CD4-positive, CD25-positive, alpha-beta regulatory T cell (primary cell): ENCODE data around the gene WDR54. TPM values are rescaled to one million over a fixed set of nuclear protein-coding genes. Genes with fewer than 3 reads are reported as not detected.

ENCODE experiments used
- ATAC-seq, 2 donors: fragments of 150-1000 bp; cut with Tn5 transposase; one replicate each; pipeline ENCODE4 v1.10.0; 2021; ENCODE audit warnings: low read depth in 2 of 2, moderate number of reproducible peaks in 2 of 2, moderate library complexity in 1 of 2
- DNase-seq, 3 donors: peaks; one replicate each; pipeline versions ENCODE4 v3.0.0 to v3.0.0-alpha.2; 2012 to 2022; ENCODE audit warnings: mixed read lengths in 1 of 3
- H3K27ac ChIP-seq: one replicate; pipeline ENCODE4 v1.7.0; 2013; ENCODE audit warnings: mild to moderate bottlenecking, low read length; ENCODE audit not compliant: insufficient read depth, poor library complexity, severe bottlenecking
- H3K27me3 ChIP-seq: one replicate; pipeline ENCODE4 v1.7.0; 2013; ENCODE audit warnings: low read length; ENCODE audit not compliant: control insufficient read depth, insufficient read depth
- H3K36me3 ChIP-seq: one replicate; pipeline ENCODE4 v1.7.0; 2013; ENCODE audit warnings: mild to moderate bottlenecking, low read length, moderate library complexity; ENCODE audit not compliant: control insufficient read depth, insufficient read depth
- H3K4me1 ChIP-seq: 2 replicates; pipeline ENCODE4 v1.7.0; 2013; ENCODE audit warnings: mild to moderate bottlenecking, low read length; ENCODE audit not compliant: insufficient read depth, control insufficient read depth, poor library complexity, severe bottlenecking
- H3K4me3 ChIP-seq: one replicate; pipeline ENCODE4 v1.7.0; 2013; ENCODE audit warnings: low read depth, mild to moderate bottlenecking, low read length, moderate library complexity
- H3K9me3 ChIP-seq, 2 experiments: 1 replicate in 1 of 2; 2 replicates in 1 of 2; pipeline ENCODE4 v1.7.0; 2013; ENCODE audit warnings: low read length in 2 of 2, mild to moderate bottlenecking in 1 of 2, moderate library complexity in 1 of 2; ENCODE audit not compliant: control insufficient read depth in 2 of 2
- H3K27ac Mint-ChIP-seq, 3 donors: one replicate each; pipeline ENCODE4 v1.8.0; 2020 to 2022; ENCODE audit warnings: mild to moderate bottlenecking in 3 of 3, mixed read lengths in 3 of 3, moderate library complexity in 2 of 3
- H3K27me3 Mint-ChIP-seq: one replicate; pipeline ENCODE4 v1.8.0; 2022; ENCODE audit warnings: mild to moderate bottlenecking, mixed read lengths
- H3K36me3 Mint-ChIP-seq: one replicate; pipeline ENCODE4 v1.8.0; 2020; ENCODE audit warnings: mixed read lengths
- H3K4me1 Mint-ChIP-seq, 4 donors: one replicate each; pipeline ENCODE4 v1.8.0; 2020 to 2022; ENCODE audit warnings: mixed read lengths in 4 of 4, mild to moderate bottlenecking in 1 of 4
- H3K4me3 Mint-ChIP-seq, 4 donors: one replicate each; pipeline ENCODE4 v1.8.0; 2020 to 2022; ENCODE audit warnings: mild to moderate bottlenecking in 4 of 4, mixed read lengths in 4 of 4, moderate library complexity in 3 of 4
- H3K9me3 Mint-ChIP-seq, 7 donors: one replicate each; pipeline ENCODE4 v1.8.0; 2020 to 2022; ENCODE audit warnings: mixed read lengths in 7 of 7, mild to moderate bottlenecking in 3 of 7, moderate library complexity in 2 of 7
- polyA plus RNA-seq, 4 donors: library from polyadenylated mRNA; unstranded; fragments of 300-500 nt; fragmentation: Illumina TruSeq; gene quantifications; one replicate each; pipeline ENCODE4 v1.2.3, GENCODE V29; 2021
- total RNA-seq: library from RNA; stranded (reverse); gene quantifications from one replicate; pipeline ENCODE4 v1.2.3, GENCODE V29; 2022

Gene WDR54
- total and polyA plus RNA-seq, 5 donors from 2014 or later, result 18.4 to 84.3 (median 54.1) TPM

DNA sequence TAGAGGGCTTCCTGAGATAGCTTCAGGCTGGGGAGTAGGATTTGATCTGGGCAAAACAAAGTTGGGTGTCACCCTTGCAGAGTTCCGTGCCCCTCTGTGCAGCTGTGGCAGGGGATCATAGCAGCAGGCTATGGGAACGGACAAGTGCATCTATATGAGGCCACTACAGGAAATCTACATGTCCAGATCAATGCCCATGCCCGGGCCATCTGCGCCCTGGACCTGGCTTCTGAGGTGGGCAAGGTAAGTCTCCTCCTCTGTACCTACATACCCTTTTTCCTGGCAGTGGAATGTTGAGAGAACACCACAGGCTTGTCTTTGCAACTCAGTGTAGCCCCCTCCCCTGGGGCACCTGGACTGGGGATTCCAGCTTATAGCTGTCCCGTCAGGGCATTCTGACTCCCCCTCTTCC lies 3.5 kb downstream of the WDR54 start:
- Mint-ChIP-seq H3K4me3 (peak overlapping the region in 1 of 4 donors; percentile 88), H3K27me3 (peaks cover 14% of the 10 kb centered on the region), H3K9me3 (no peaks in the 10 kb centered on the region), H3K4me1 (peaks cover 6 to 26% (median 14%) of the 10 kb centered on the region in 4 donors), H3K36me3 (peaks cover 9% of the 10 kb centered on the region), H3K27ac (no peak overlapping the region)
- Histone ChIP-seq H3K27me3 (no peaks in the 10 kb centered on the region), H3K4me1 (peaks cover 13% of the 10 kb centered on the region), H3K4me3 (no peak overlapping the region), H3K9me3 (no peaks in the 10 kb centered on the region), H3K36me3 (peaks cover 5% of the 10 kb centered on the region), H3K27ac (no peak overlapping the region)
- no peak for DNase-seq
- no peak for ATAC-seq

DNA sequence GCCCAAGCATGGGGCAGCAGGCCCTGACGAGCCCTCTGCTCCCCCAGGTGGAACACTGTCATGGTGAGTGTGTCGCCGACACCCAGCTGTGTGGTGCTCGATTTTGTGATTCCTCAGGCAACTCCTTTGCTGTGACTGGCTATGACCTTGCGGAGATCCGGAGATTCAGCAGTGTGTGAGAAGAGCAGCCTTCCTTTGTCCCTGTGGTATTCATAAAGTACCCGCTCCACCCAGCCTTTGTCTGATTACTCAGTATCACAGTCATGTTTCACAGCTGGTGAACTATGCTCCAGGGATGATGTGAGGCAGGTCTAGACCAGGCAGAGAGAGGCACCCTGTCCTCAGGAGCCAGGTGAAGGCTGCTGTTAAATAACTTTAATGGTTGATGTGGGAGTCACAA lies 4.0 kb downstream of the WDR54 start:
- peaks cover 5% of the 10 kb centered on the region for H3K36me3 ChIP-seq
- H3K4me3 Mint-ChIP-seq, result no peak overlapping the region
- no peaks in the 10 kb centered on the region for H3K27me3 ChIP-seq
- peaks cover 6 to 20% (median 10%) of the 10 kb centered on the region in 4 donors for H3K4me1 Mint-ChIP-seq
- H3K36me3 Mint-ChIP-seq, result peaks cover 9% of the 10 kb centered on the region
- peaks cover 9% of the 10 kb centered on the region for H3K27me3 Mint-ChIP-seq
- no peak overlapping the region for H3K4me3 ChIP-seq
- H3K27ac ChIP-seq, result no peak overlapping the region
- no peak for ATAC-seq
- H3K9me3 ChIP-seq, result no peaks in the 10 kb centered on the region
- no peak overlapping the region for H3K27ac Mint-ChIP-seq
- DNase-seq, result no peak
- no peaks in the 10 kb centered on the region for H3K9me3 Mint-ChIP-seq
- peaks cover 13% of the 10 kb centered on the region for H3K4me1 ChIP-seq

DNA sequence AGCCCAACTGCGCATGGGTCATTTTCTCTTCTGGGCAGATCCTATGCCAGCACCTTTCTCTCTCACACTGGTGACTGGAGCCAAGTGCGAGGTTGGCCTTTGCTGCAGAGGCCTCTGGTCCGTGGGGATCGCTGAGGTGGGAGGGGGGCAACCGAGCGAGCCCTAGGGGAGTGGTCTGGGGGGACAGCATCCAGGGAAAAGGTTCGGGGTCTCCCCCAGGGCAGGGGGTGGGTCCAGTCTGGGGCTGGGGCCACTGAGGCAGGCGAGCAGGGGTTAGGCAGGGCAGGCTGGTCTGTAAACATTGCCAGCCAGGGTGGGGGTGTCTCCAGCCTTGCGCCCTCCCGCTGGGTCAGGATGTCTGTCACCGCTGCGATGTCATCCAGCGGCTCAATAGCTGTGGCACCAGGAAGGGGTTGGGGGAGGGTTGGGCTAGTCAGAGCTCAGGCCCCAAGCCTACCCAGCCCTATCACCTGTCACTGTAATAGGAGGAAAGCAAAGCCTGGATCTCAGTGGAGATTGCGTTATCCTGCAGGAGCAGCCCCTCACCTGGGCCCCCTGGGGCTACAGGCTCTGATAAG lies 4.7 kb downstream of the WDR54 start:
- Histone ChIP-seq H3K4me3 (no peak overlapping the region), H3K27ac (no peak overlapping the region), H3K9me3 (no peaks in the 10 kb centered on the region), H3K36me3 (peaks cover 5% of the 10 kb centered on the region), H3K27me3 (no peaks in the 10 kb centered on the region), H3K4me1 (peaks cover 8% of the 10 kb centered on the region)
- peaks cover 9% of the 10 kb centered on the region for H3K36me3 Mint-ChIP-seq
- H3K9me3 Mint-ChIP-seq, result no peaks in the 10 kb centered on the region
- peaks cover 1 to 16% (median 7%) of the 10 kb centered on the region in 4 donors for H3K4me1 Mint-ChIP-seq
- H3K27ac Mint-ChIP-seq, result no peak overlapping the region
- DNase-seq, result no peak
- no peak for ATAC-seq
- peak overlapping the region in 1 of 4 donors; percentile 49 for H3K4me3 Mint-ChIP-seq
- peaks cover 9% of the 10 kb centered on the region for H3K27me3 Mint-ChIP-seq

DNA sequence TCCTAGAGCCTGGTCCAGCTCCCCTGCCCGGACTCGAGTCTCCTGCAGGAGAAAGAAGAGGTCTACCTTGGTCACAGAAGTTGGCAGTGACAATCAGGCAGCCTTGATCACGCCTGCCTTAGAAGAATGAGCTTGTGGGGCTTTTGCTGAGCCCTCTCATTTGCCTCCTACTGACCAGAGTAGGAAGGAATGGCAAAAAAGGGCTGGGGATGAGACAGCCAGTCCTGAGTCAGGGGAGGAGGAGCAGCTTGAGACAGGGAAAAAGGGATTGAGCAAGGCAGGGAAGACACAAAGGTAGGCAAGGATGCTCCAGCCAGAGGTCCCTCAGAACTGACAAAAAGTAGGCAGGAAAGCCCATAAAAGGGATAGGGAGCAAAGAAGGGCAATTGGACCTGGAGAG lies 6.0 kb downstream of the WDR54 start:
- Histone ChIP-seq H3K27me3 (no peaks in the 10 kb centered on the region), H3K27ac (no peak overlapping the region), H3K9me3 (no peaks in the 10 kb centered on the region), H3K4me3 (no peak overlapping the region), H3K36me3 (peaks cover 5% of the 10 kb centered on the region), H3K4me1 (no peaks in the 10 kb centered on the region)
- peak overlapping the region in 1 of 4 donors; percentile 12 for H3K4me3 Mint-ChIP-seq
- peaks cover 0 to 6% (median 2%) of the 10 kb centered on the region in 4 donors for H3K4me1 Mint-ChIP-seq
- ATAC-seq (no peak), DNase-seq (no peak)
- no peaks in the 10 kb centered on the region for H3K9me3 Mint-ChIP-seq
- peak overlapping the region in 2 of 3 donors; percentile 55 to 67 for H3K27ac Mint-ChIP-seq
- H3K36me3 Mint-ChIP-seq, result peaks cover 9% of the 10 kb centered on the region
- peaks cover 4% of the 10 kb centered on the region for H3K27me3 Mint-ChIP-seq

DNA sequence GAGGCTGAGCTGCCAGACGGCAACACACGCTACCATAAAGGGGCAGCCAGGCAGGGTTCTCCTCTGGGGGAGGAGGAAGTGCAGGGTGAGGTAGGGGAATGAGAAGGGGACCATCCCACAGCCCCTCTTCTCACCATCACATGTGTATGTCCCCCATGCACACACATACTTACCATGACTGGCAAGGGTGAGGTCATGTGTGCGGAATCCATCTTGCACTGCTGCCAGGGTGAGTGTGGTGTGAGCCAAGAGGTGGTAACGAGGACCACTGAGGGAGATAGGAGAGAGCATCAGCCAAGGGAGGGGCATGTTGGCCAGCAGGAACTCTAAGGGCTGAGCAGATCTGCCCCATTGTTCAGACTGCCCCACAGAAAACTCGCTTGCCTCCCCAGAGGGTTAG lies 7.1 kb downstream of the WDR54 start:
- no peak overlapping the region for H3K27ac ChIP-seq
- no peaks in the 10 kb centered on the region for H3K9me3 ChIP-seq
- no peak overlapping the region for H3K27ac Mint-ChIP-seq
- no peaks in the 10 kb centered on the region for H3K27me3 ChIP-seq
- ATAC-seq (no peak), DNase-seq (no peak)
- peak overlapping the region in 1 of 4 donors; percentile 10 for H3K4me3 Mint-ChIP-seq
- H3K4me1 ChIP-seq, result no peaks in the 10 kb centered on the region
- H3K4me1 Mint-ChIP-seq, result no peaks in the 10 kb centered on the region
- H3K27me3 Mint-ChIP-seq, result peaks cover 4% of the 10 kb centered on the region
- peaks cover 5% of the 10 kb centered on the region for H3K36me3 ChIP-seq
- no peak overlapping the region for H3K4me3 ChIP-seq
- H3K36me3 Mint-ChIP-seq, result peaks cover 9% of the 10 kb centered on the region
- no peaks in the 10 kb centered on the region for H3K9me3 Mint-ChIP-seq

DNA sequence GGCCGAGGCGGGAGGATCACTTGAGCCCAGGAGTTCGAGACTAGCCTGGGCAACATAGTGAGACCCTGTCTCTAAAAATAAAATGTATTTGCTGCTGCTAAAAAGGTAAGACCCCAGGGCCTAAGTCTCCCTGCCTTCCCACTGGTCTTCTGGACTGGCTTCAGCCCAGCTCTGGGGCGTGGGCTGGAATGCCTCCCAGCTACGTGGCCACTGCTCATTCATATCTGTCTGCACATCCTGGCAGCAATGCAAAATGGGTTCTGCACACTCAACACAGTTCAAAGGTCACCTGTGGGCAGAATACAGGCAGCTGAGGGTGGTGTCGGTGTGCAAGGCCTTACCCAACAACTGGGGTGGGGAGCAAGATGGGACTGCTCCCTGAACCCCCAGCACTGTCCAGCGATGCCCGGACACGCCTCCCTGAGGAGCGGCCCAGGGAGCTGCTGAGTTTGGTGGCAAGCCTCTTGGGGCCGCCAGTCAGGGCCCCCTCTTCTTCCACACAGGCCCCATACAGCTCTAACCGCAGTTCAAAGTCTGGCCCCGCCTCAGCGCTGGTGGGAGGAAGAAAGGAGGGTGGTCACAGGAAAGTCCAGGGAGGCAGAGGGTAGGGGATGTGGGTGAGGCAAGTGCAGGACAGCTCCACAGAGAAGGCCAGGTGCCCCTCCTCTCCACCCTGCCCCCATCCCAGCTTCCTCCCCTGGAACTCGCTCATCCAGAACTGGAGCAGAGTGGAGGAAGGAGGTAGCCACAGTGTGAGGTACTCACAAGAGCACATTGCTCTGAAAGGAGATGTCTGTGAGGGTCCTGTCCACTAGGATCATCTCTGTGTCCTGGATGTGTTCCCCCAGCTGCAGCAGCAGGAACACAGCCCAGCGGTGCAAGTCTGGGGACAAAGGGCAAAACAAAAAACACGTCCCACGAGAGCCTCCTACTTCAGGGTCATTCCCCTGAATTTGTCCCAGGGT lies 8.2 kb downstream of the WDR54 start:
- Mint-ChIP-seq H3K36me3 (peaks cover 9% of the 10 kb centered on the region), H3K4me3 (no peak overlapping the region), H3K9me3 (no peaks in the 10 kb centered on the region), H3K4me1 (no peaks in the 10 kb centered on the region), H3K27ac (no peak overlapping the region), H3K27me3 (peaks cover 4% of the 10 kb centered on the region)
- no peaks in the 10 kb centered on the region for H3K9me3 ChIP-seq
- no peaks in the 10 kb centered on the region for H3K4me1 ChIP-seq
- DNase-seq (no peak), ATAC-seq (no peak)
- H3K4me3 ChIP-seq, result no peak overlapping the region
- H3K36me3 ChIP-seq, result peaks cover 5% of the 10 kb centered on the region
- H3K27me3 ChIP-seq, result no peaks in the 10 kb centered on the region
- no peak overlapping the region for H3K27ac ChIP-seq

DNA sequence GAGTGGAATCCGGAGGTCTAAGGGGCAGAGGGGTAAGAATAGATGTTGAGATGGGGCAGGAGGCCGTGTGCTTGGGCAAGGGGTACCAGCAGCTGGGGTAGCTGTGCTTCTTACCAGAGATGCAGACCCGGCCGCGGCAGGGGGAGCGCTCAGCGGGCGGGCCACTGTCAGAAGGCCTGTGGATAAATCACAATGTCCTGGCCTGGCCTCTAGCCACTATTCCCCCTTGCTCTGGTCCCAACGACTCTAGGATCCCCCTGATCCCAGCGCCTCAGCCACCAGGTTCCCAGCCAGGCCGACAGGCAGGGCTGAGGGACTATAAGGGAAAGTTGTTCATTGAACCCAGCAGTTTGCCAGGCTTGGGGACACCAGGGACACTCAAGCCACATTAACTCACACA lies 9.0 kb downstream of the WDR54 start:
- no peak overlapping the region for H3K4me3 ChIP-seq
- no peak for DNase-seq
- Mint-ChIP-seq H3K36me3 (peaks cover 7% of the 10 kb centered on the region), H3K27ac (no peak overlapping the region), H3K9me3 (no peaks in the 10 kb centered on the region), H3K4me1 (no peaks in the 10 kb centered on the region), H3K27me3 (peaks cover 4% of the 10 kb centered on the region), H3K4me3 (peak overlapping the region in 1 of 4 donors; percentile 34)
- H3K27ac ChIP-seq, result no peak overlapping the region
- no peaks in the 10 kb centered on the region for H3K4me1 ChIP-seq
- H3K27me3 ChIP-seq, result no peaks in the 10 kb centered on the region
- no peaks in the 10 kb centered on the region for H3K9me3 ChIP-seq
- no peak for ATAC-seq
- peaks cover 3% of the 10 kb centered on the region for H3K36me3 ChIP-seq
